Hematopoietic multipotent progenitor cell treated with erythropoietin and hydrocortisone succinate and interleukin-3 and kit ligand, for 17 days (in vitro differentiated cells): ENCODE data around the gene TAF11L13.

Experiments used
- DNase-seq: peaks from one replicate; pipeline ENCODE4 v3.0.0-alpha.2; 2015; ENCODE audit warnings: low spot score

The TAF11L13 gene

DNA sequence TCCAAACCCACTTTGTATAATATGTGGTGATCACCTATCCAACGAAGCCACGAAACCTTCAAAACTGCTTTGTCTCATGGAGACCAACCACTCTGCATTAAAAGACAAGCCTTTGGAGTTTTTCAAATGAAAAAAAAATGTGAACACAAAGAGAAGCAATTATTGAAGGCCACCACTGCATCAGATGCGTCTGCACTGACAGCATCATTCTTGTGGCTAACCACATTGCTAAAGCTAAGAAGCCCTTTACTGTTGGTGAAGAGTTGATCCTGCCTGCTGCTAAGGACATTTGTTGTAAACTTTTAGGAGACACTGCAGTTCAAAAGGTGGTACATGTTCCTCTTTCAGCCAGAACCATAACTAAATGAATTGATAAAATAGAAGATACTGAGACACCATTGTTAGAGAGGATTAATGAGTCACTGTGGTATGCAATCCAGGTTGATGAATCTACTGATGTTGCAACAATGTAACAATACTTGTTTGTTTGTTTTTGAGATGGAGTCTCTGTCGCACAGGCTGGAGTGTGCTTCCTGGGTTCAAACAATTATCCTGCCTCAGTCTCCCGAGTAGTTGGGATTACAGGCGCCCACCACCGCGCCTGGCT, 47.8 kb downstream of the TAF11L13 start:
- no peak for DNase-seq

DNA sequence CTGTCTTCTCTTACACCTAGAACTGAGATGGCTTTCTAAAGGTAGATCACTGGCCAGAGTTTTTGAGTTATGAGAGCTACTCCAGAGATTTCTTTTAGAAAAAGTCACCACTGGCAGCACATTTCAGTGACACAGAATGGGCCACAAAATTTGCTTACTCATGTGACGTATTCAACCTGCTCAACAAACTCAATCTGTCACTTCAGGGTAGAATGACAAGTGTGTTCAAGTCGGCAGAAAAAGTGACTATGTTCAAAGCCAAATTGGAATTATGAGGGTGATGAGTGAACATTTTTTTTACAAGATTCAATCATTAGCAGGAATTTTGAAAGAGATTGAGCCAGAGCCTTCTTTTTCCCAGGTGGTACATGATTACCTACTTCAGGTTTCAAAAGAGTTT, 48.8 kb downstream of the TAF11L13 start:
- DNase-seq: no peak
